Activated CD8-positive, alpha-beta memory T cell treated with anti-CD3 and anti-CD28 coated beads for 24 hours (primary cell): ENCODE results near the gene WDR49.

Experiments used
- DNase-seq: peaks from one replicate; pipeline ENCODE4 v3.0.0-alpha.2; 2020

Gene WDR49

GRCh38 chr3:167483708-167484475 is 169.8 kb downstream of the WDR49 start:
- no peak for DNase-seq

- DNase-seq: no peak
Observed at GRCh38 chr3:167481164-167481563, 172.6 kb downstream of the WDR49 start.

GRCh38 chr3:167480748-167481147 is 173.0 kb downstream of the WDR49 start:
- DNase-seq: no peak

GRCh38 chr3:167473863-167474262 is 179.9 kb downstream of the WDR49 start, which contains the start of gene SERPINI2:
SERPINI2 (minus strand) TSS chr3:167474042; CDS start chr3:167471834, 2,208 bp downstream.
- DNase-seq: no peak

- no peak for DNase-seq
Observed at GRCh38 chr3:167469381-167469780, 184.4 kb downstream of the WDR49 start.

GRCh38 chr3:167467848-167468611 is 185.7 kb downstream of the WDR49 start:
- no peak for DNase-seq

GRCh38 chr3:167466966-167467365 is 186.8 kb downstream of the WDR49 start:
- no peak for DNase-seq

- no peak for DNase-seq
Observed at GRCh38 chr3:167456157-167456799, 197.5 kb downstream of the WDR49 start.

- DNase-seq: no peak
Observed at GRCh38 chr3:167453815-167454214, 199.9 kb downstream of the WDR49 start.

GRCh38 chr3:167451282-167451681 is 202.5 kb downstream of the WDR49 start:
- no peak for DNase-seq

- DNase-seq: no peak
Observed at GRCh38 chr3:167450675-167451074, 203.1 kb downstream of the WDR49 start.

GRCh38 chr3:167450195-167450594 is 203.5 kb downstream of the WDR49 start:
- DNase-seq: no peak

GRCh38 chr3:167445491-167445890 is 208.3 kb downstream of the WDR49 start:
- no peak for DNase-seq

GRCh38 chr3:167441256-167441655 is 212.5 kb downstream of the WDR49 start:
- DNase-seq: no peak

- DNase-seq: no peak
Observed at GRCh38 chr3:167437428-167438139, 216.2 kb downstream of the WDR49 start.
